ENCODE results near the gene D2HGDH. TPM values are rescaled to one million over a fixed set of nuclear protein-coding genes. Genes with fewer than 3 reads are reported as not detected.

Gene D2HGDH
- total RNA-seq, 1 donor from 2014 or later: 17.8 TPM

GRCh38 chr2:241808721-241809382 is 74.4 kb downstream of the D2HGDH start, which contains the start of gene NEU4:
TSS of gene NEU4 (plus strand) at chr2:241809193. CDS start at chr2:241814485, 5,292 bp downstream.
- Histone ChIP-seq H3K9me3 (replicated peaks) (no peaks in the 10 kb centered on the region), H3K27me3 (ENCODE audit: low read depth) (peaks cover 11% of the 10 kb centered on the region), H3K36me3 (no peaks in the 10 kb centered on the region), H3K4me3 (no peak within 1 kb of the TSS), H3K4me1 (peaks cover 38% of the 10 kb centered on the region), H3K27ac (replicated peaks) (peak within 1 kb of the TSS; percentile 92)
- intact Hi-C loops (cut with micrococcal nuclease): no loop called here
- DNase-seq: peak; percentile 11
- no peak for TF ChIP-seq CTCF (IDR thresholded peaks at IDR 0.05; ENCODE audit: borderline replicate concordance)

- TF ChIP-seq CTCF (IDR thresholded peaks at IDR 0.05; ENCODE audit: borderline replicate concordance): no peak
- no peak for DNase-seq
- H3K4me3 ChIP-seq: no peak overlapping the region
- intact Hi-C loops (cut with micrococcal nuclease): no loop called here
- no peaks in the 10 kb centered on the region for H3K9me3 ChIP-seq (replicated peaks)
- H3K27me3 ChIP-seq (ENCODE audit: low read depth): peaks cover 3% of the 10 kb centered on the region
- no peaks in the 10 kb centered on the region for H3K36me3 ChIP-seq
- peaks cover 30% of the 10 kb centered on the region for H3K4me1 ChIP-seq
- peak overlapping the region; percentile 92 for H3K27ac ChIP-seq (replicated peaks)
Observed at GRCh38 chr2:241809383-241810306, 75.2 kb downstream of the D2HGDH start.

GRCh38 chr2:241810307-241811200 is 76.1 kb downstream of the D2HGDH start:
- no peak for TF ChIP-seq CTCF (IDR thresholded peaks at IDR 0.05; ENCODE audit: borderline replicate concordance)
- intact Hi-C loops (cut with micrococcal nuclease): no loop called here
- peak; percentile 74 for DNase-seq

GRCh38 chr2:241811201-241811951 is 76.9 kb downstream of the D2HGDH start:
- DNase-seq: peak; percentile 81
- TF ChIP-seq CTCF (IDR thresholded peaks at IDR 0.05; ENCODE audit: borderline replicate concordance): no peak
- no peaks in the 10 kb centered on the region for H3K36me3 ChIP-seq
- H3K9me3 ChIP-seq (replicated peaks): no peaks in the 10 kb centered on the region
- peaks cover 26% of the 10 kb centered on the region for H3K4me1 ChIP-seq
- H3K27me3 ChIP-seq (ENCODE audit: low read depth): no peaks in the 10 kb centered on the region
- H3K4me3 ChIP-seq: peak overlapping the region; percentile 39
- intact Hi-C loops (cut with micrococcal nuclease): no loop called here
- peak overlapping the region; percentile 92 for H3K27ac ChIP-seq (replicated peaks)

More at GRCh38 chr2:241810307-241811200, 76.1 kb downstream of the D2HGDH start:
- Histone ChIP-seq H3K27me3 (ENCODE audit: low read depth) (no peaks in the 10 kb centered on the region), H3K27ac (replicated peaks) (peak overlapping the region; percentile 92), H3K9me3 (replicated peaks) (no peaks in the 10 kb centered on the region), H3K4me3 (peak overlapping the region; percentile 39), H3K4me1 (peaks cover 26% of the 10 kb centered on the region), H3K36me3 (no peaks in the 10 kb centered on the region)

Measured in left ventricle myocardium inferior (tissue), 1 donor.